H1 (cell line): ENCODE results near the gene NECTIN1.

Experiments
- ATF3 ChIP-seq: IDR thresholded peaks from 2 replicates; pipeline ENCODE4 v1.6.1; 2011; ENCODE audit warnings: low read depth, mild to moderate bottlenecking, low read length; ENCODE audit not compliant: insufficient read depth
- CEBPB ChIP-seq: IDR thresholded peaks from 2 replicates; pipeline ENCODE4 v1.6.1; 2012; ENCODE audit warnings: low read depth, low read length
- CHD1 ChIP-seq: IDR thresholded peaks from 2 replicates; pipeline ENCODE4 v1.6.1; 2012; ENCODE audit warnings: low read depth, low read length, improper control_type of control experiment
- CREB1 ChIP-seq: IDR thresholded peaks from 2 replicates; pipeline ENCODE4 v1.6.1; 2012; ENCODE audit warnings: inconsistent platforms
- CTCF ChIP-seq, 3 experiments: IDR thresholded peaks; 1 replicate in 2 of 3; 2 replicates in 1 of 3; pipeline versions ENCODE4 v1.5.1 to v1.6.1; 2011; ENCODE audit warnings: low read length in 3 of 3, mild to moderate bottlenecking in 3 of 3, inconsistent platforms in 2 of 3, low read depth in 1 of 3, moderate library complexity in 1 of 3; ENCODE audit not compliant: insufficient read depth in 1 of 3; ENCODE audit errors: control extremely low read depth in 1 of 3
- EP300 ChIP-seq, 2 experiments: IDR thresholded peaks; 1 replicate in 1 of 2; 2 replicates in 1 of 2; pipeline ENCODE4 v1.6.1; 2011 to 2012; ENCODE audit warnings: low read depth in 2 of 2, low read length in 2 of 2, mild to moderate bottlenecking in 2 of 2, borderline replicate concordance in 1 of 2, inconsistent platforms in 1 of 2, moderate library complexity in 1 of 2
- EZH2 ChIP-seq: fragments of 200-600 bp; sonication (generic); IDR thresholded peaks from 2 replicates; pipeline ENCODE4 v1.7.1; 2012; ENCODE audit warnings: low read depth, mild to moderate bottlenecking, moderate library complexity, low read length, inconsistent platforms; ENCODE audit not compliant: severe bottlenecking
- KDM1A ChIP-seq: fragments of 200-600, 300-600 bp; sonication (generic); IDR thresholded peaks from 2 replicates; pipeline ENCODE4 v1.7.1; 2016; ENCODE audit warnings: mild to moderate bottlenecking, low read length, borderline replicate concordance
- PHF8 ChIP-seq: fragments of 200-600 bp; sonication (generic); conservative IDR thresholded peaks from 2 replicates; pipeline ENCODE4 v1.7.1; 2012; ENCODE audit warnings: low read depth, mild to moderate bottlenecking, inconsistent platforms, low read length, moderate library complexity
- POLR2A ChIP-seq, 2 experiments: IDR thresholded peaks; 1 replicate in 1 of 2; 2 replicates in 1 of 2; pipeline ENCODE4 v1.6.1; 2011; ENCODE audit warnings: low read depth in 2 of 2, low read length in 2 of 2, mild to moderate bottlenecking in 2 of 2; ENCODE audit errors: control extremely low read depth in 1 of 2
- POLR2AphosphoS5 ChIP-seq: IDR thresholded peaks from 2 replicates; pipeline ENCODE4 v1.6.1; 2011; ENCODE audit warnings: low read depth, low read length
- RBBP5 ChIP-seq: IDR thresholded peaks from 2 replicates; pipeline ENCODE4 v1.7.1; 2012; ENCODE audit warnings: low read depth, mild to moderate bottlenecking, inconsistent platforms, low read length, moderate library complexity, borderline replicate concordance
- RFX5 ChIP-seq: IDR thresholded peaks from 2 replicates; pipeline ENCODE4 v1.6.1; 2011; ENCODE audit warnings: low read depth, low read length, improper control_type of control experiment, borderline replicate concordance

GRCh38 chr11:119692540-119692820 is 36.5 kb downstream of the NECTIN1 start:
- TF ChIP-seq CEBPB (no peak), CHD1 (no peak), CTCF (IDR thresholded peaks at IDR 0.05; ENCODE audit: control extremely low read depth in 1 of 3, insufficient read depth in 1 of 3, low read depth in 1 of 3, low read length in 3 of 3) (no peak), ATF3 (no peak), CREB1 (no peak), KDM1A (no peak), EP300 (IDR thresholded peaks at IDR 0.05; ENCODE audit: borderline replicate concordance in 1 of 2, low read depth in 2 of 2, low read length in 2 of 2) (no peak), POLR2A (IDR thresholded peaks at IDR 0.05; ENCODE audit: control extremely low read depth in 1 of 2, low read depth in 2 of 2, low read length in 2 of 2) (no peak), PHF8 (no peak), RFX5 (no peak), POLR2AphosphoS5 (no peak), RBBP5 (no peak), EZH2 (no peak)
